CD4-positive, alpha-beta T cell (primary cell): ENCODE results near the gene PCDHA5. TPM values are rescaled to one million over a fixed set of nuclear protein-coding genes. Genes with fewer than 3 reads are reported as not detected.
"Not testable (repeated sequence)": the region's sequence is repeated elsewhere in the genome, so short reads cannot be mapped to it uniquely, and the experiment has no call there.

Source experiments
- ATAC-seq: fragments of 200-7000 bp; cut with Tn5 transposase; one replicate; pipeline ENCODE4 v1.10.0; 2022; ENCODE audit warnings: mild to moderate bottlenecking; ENCODE audit not compliant: poor library complexity
- CTCF ChIA-PET: fragments of 350-600 bp; sonication (Branson Sonifier 250); formaldehyde crosslinking; loops from one replicate; lab custom pipeline; 2021; ENCODE audit warnings: antibody characterized with exemption, inconsistent platforms; lab: Charles Lee
- POLR2A ChIA-PET: fragments of 350-600 bp; sonication (Branson Sonifier 250); formaldehyde crosslinking; loops from one replicate; lab custom pipeline; 2021; ENCODE audit warnings: antibody characterized with exemption, inconsistent platforms; lab: Charles Lee
- DNase-seq, 14 experiments: peaks; one replicate each; pipeline ENCODE4 v3.0.0-alpha.2; 2013 to 2020; ENCODE audit warnings: mixed read lengths in 2 of 14
- H3K27ac ChIP-seq, 2 donors: one replicate each; pipeline versions ENCODE4 v1.5.1 to v1.7.0; 2013; ENCODE audit warnings: low read length in 2 of 2, low read depth in 1 of 2, mild to moderate bottlenecking in 1 of 2
- H3K27me3 ChIP-seq, 2 experiments: 1 replicate in 1 of 2; 2 replicates in 1 of 2; pipeline versions ENCODE4 v1.6.1 to v1.7.0; 2013; ENCODE audit warnings: low read length in 2 of 2, control low read depth in 1 of 2, mild to moderate bottlenecking in 1 of 2, moderate library complexity in 1 of 2; ENCODE audit not compliant: insufficient read depth in 2 of 2, control insufficient read depth in 1 of 2
- H3K36me3 ChIP-seq: one replicate; pipeline ENCODE4 v1.6.1; 2013; ENCODE audit warnings: low read length, control low read depth; ENCODE audit not compliant: insufficient read depth
- H3K4me1 ChIP-seq: one replicate; pipeline ENCODE4 v1.6.1; 2013; ENCODE audit warnings: low read length, control low read depth; ENCODE audit not compliant: insufficient read depth
- H3K4me3 ChIP-seq: one replicate; pipeline ENCODE4 v1.5.1; 2013; ENCODE audit warnings: mild to moderate bottlenecking, low read length, moderate library complexity
- H3K9me3 ChIP-seq, 2 experiments: 1 replicate in 1 of 2; 2 replicates in 1 of 2; pipeline versions ENCODE4 v1.6.1 to v1.7.0; 2013; ENCODE audit warnings: low read length in 2 of 2, mild to moderate bottlenecking in 2 of 2, control low read depth in 1 of 2, moderate library complexity in 1 of 2; ENCODE audit not compliant: control insufficient read depth in 1 of 2, insufficient read depth in 1 of 2
- H3K27ac Mint-ChIP-seq: one replicate; pipeline ENCODE4 v1.8.0; 2020; ENCODE audit warnings: mixed read lengths
- H3K27me3 Mint-ChIP-seq: one replicate; pipeline ENCODE4 v1.8.0; 2021; ENCODE audit warnings: mixed read lengths
- H3K36me3 Mint-ChIP-seq: one replicate; pipeline ENCODE4 v1.8.0; 2021; ENCODE audit warnings: low read depth, mixed read lengths
- H3K4me1 Mint-ChIP-seq: one replicate; pipeline ENCODE4 v1.8.0; 2021; ENCODE audit warnings: low read depth, mixed read lengths
- H3K4me3 Mint-ChIP-seq: one replicate; pipeline ENCODE4 v1.8.0; 2020; ENCODE audit warnings: mild to moderate bottlenecking, mixed read lengths
- H3K9me3 Mint-ChIP-seq: one replicate; pipeline ENCODE4 v1.8.0; 2020; ENCODE audit warnings: mixed read lengths
- intact Hi-C, 2 experiments: fragments of 100-400 bp; cut with DNase I in 1 of 2; cut with micrococcal nuclease in 1 of 2; formaldehyde crosslinking; loops; one replicate each; pipeline versions ENCODE4 v1.15.1 to v1.9.0; 2023 to 2025; cut with DNase I, micrococcal nuclease
- total RNA-seq, 174 experiments: library from RNA in 2 of 174; stranded (reverse) in 2 of 174; gene quantifications; one replicate each; pipeline ENCODE4 v1.2.3 and lab custom pipeline; 2021 to 2026
- TF ChIP-seq, protein P1 (sequence below): fragments of 200-600 bp; IDR thresholded peaks from one replicate; pipeline ENCODE4 v1.8.0; 2022; ENCODE audit warnings: antibody characterized with exemption, mild to moderate bottlenecking

Gene PCDHA5
- total RNA-seq, 2 experiments from 2014 or later, result not detected

DNA sequence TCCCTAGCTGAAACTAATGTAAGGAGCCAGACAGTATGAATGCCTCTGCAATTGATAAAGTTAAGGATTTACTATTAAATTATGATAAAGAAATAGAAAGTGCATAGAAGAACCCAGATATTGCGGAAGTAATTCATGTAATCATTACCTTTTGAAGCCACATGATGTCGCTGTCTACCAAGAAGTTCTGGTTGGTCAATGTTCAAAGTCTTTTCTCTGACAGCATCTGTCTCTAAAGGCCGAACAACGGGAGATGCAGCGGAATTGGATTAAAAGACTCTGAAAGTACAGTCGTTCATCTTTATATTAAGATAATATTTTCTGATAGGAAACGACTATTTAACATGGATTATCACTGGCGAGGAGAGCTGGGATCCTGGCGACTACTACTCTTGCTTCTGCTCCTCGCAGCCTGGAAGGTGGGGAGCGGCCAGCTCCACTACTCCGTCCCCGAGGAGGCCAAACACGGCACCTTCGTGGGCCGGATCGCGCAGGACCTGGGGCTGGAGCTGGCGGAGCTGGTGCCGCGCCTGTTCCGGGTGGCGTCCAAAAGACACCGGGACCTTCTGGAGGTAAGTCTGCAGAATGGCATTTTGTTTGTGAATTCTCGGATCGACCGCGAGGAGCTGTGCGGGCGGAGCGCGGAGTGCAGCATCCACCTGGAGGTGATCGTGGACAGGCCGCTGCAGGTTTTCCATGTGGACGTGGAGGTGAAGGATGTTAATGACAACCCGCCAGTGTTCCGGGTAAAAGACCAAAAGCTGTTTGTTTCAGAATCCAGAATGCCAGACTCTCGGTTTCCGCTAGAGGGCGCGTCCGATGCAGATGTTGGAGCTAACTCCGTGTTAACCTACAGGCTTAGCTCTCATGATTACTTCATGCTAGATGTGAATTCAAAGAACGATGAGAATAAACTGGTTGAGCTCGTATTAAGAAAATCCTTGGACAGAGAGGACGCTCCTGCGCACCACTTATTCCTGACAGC lies 19.9 kb downstream of the PCDHA5 start, which contains the start of gene PCDHA8:
TSS of gene PCDHA8 (plus strand) at position 210 of the 985 bp plus-strand sequence. CDS start at position 345, 135 bp downstream.
- Histone ChIP-seq H3K36me3 (no peaks in the 10 kb centered on the region), H3K4me3 (no peak within 1 kb of the TSS), H3K27me3 (peaks cover 12 to 18% of the 10 kb centered on the region in 2 experiments), H3K27ac (no peak within 1 kb of the TSS), H3K4me1 (no peaks in the 10 kb centered on the region), H3K9me3 (peaks cover 14 to 31% of the 10 kb centered on the region in 2 experiments)
- POLR2A ChIA-PET, result no interaction called here
- Mint-ChIP-seq H3K36me3 (peaks cover 5% of the 10 kb centered on the region), H3K4me3 (no peak within 1 kb of the TSS), H3K4me1 (no peaks in the 10 kb centered on the region), H3K9me3 (peaks cover 13% of the 10 kb centered on the region), H3K27ac (no peak within 1 kb of the TSS), H3K27me3 (peaks cover 31% of the 10 kb centered on the region)
- CTCF ChIA-PET, result interaction anchor here (0.6 kb wide), 1 partner anchor 715 kb away, joined by 3 read pairs; no protein-coding TSS in a partner anchor
- TF ChIP-seq, protein P1, sequence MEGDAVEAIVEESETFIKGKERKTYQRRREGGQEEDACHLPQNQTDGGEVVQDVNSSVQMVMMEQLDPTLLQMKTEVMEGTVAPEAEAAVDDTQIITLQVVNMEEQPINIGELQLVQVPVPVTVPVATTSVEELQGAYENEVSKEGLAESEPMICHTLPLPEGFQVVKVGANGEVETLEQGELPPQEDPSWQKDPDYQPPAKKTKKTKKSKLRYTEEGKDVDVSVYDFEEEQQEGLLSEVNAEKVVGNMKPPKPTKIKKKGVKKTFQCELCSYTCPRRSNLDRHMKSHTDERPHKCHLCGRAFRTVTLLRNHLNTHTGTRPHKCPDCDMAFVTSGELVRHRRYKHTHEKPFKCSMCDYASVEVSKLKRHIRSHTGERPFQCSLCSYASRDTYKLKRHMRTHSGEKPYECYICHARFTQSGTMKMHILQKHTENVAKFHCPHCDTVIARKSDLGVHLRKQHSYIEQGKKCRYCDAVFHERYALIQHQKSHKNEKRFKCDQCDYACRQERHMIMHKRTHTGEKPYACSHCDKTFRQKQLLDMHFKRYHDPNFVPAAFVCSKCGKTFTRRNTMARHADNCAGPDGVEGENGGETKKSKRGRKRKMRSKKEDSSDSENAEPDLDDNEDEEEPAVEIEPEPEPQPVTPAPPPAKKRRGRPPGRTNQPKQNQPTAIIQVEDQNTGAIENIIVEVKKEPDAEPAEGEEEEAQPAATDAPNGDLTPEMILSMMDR, result no peak
- ATAC-seq (no peak), DNase-seq (peak in 1 of 14 experiments; percentile 5)
- intact Hi-C loops, result no loop called here

DNA sequence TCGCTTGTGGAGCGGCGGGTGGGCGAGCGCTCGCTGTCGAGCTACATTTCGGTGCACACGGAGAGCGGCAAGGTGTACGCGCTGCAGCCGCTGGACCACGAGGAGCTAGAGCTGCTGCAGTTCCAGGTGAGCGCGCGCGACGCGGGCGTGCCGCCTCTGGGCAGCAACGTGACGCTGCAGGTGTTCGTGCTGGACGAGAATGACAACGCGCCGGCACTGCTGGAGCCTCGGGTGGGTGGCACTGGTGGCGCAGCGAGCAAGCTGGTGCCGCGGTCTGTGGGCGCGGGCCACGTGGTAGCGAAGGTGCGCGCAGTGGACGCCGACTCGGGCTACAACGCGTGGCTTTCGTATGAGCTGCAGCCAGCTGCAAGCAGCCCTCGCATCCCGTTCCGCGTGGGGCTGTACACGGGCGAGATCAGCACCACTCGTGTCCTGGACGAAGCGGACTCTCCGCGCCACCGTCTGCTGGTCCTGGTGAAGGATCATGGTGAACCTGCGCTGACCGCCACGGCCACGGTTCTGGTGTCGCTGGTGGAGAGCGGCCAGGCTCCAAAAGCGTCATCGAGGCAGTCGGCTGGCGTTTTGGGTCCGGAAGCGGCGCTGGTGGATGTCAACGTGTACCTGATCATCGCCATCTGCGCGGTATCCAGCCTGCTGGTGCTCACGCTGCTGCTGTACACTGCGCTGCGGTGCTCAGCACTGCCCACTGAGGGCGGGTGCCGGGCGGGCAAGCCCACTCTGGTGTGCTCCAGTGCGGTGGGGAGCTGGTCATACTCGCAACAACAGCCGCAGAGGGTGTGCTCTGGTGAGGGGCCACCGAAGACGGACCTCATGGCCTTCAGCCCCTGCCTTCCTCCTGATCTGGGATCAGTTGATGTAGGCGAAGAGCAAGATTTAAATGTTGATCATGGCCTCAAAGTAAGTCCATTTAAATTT lies 21.7 kb downstream of the PCDHA5 start:
- no peak overlapping the region for H3K27ac ChIP-seq
- Mint-ChIP-seq H3K27me3 (peaks cover 42% of the 10 kb centered on the region), H3K4me3 (no peak overlapping the region), H3K27ac (no peak overlapping the region), H3K36me3 (peaks cover 5% of the 10 kb centered on the region), H3K9me3 (peaks cover 18% of the 10 kb centered on the region), H3K4me1 (no peaks in the 10 kb centered on the region)
- CTCF ChIA-PET, result no interaction called here
- peaks cover 12 to 26% of the 10 kb centered on the region in 2 experiments for H3K9me3 ChIP-seq
- no peak for ATAC-seq
- no peaks in the 10 kb centered on the region for H3K36me3 ChIP-seq
- no peaks in the 10 kb centered on the region for H3K4me1 ChIP-seq
- POLR2A ChIA-PET, result no interaction called here
- DNase-seq, result no peak
- H3K27me3 ChIP-seq, result peaks cover 17 to 25% of the 10 kb centered on the region in 2 experiments
- TF ChIP-seq, protein P1, result no peak
- no peak overlapping the region for H3K4me3 ChIP-seq
- intact Hi-C loops, result no loop called here

GRCh38 chr5:140848139-140849102 lies 27.0 kb downstream of the PCDHA5 start, which contains the start of gene PCDHA9:
TSS of gene PCDHA9 (plus strand) at chr5:140848382. CDS start at chr5:140848496, 114 bp downstream.
- H3K36me3 Mint-ChIP-seq, H3K9me3 Mint-ChIP-seq, H3K4me3 Mint-ChIP-seq, H3K27ac ChIP-seq, DNase-seq, H3K4me1 Mint-ChIP-seq, H3K4me1 ChIP-seq, CTCF ChIA-PET, ATAC-seq, intact Hi-C loops, H3K36me3 ChIP-seq, H3K4me3 ChIP-seq, H3K27ac Mint-ChIP-seq, POLR2A ChIA-PET: not testable (repeated sequence)
- H3K27me3 ChIP-seq, result peaks cover 15 to 18% of the 10 kb centered on the region in 2 experiments
- peaks cover 7 to 29% of the 10 kb centered on the region in 2 experiments for H3K9me3 ChIP-seq
- peaks cover 36% of the 10 kb centered on the region for H3K27me3 Mint-ChIP-seq

- H3K4me3 ChIP-seq, H3K27ac Mint-ChIP-seq, H3K4me3 Mint-ChIP-seq, H3K9me3 Mint-ChIP-seq, H3K4me1 ChIP-seq, POLR2A ChIA-PET, intact Hi-C loops, H3K4me1 Mint-ChIP-seq, H3K36me3 Mint-ChIP-seq, H3K36me3 ChIP-seq, ATAC-seq, DNase-seq, CTCF ChIA-PET, H3K27ac ChIP-seq: not testable (repeated sequence)
- Histone ChIP-seq H3K27me3 (peaks cover 20 to 25% of the 10 kb centered on the region in 2 experiments), H3K9me3 (peaks cover 9 to 28% of the 10 kb centered on the region in 2 experiments)
- H3K27me3 Mint-ChIP-seq, result peaks cover 38% of the 10 kb centered on the region
Observed at GRCh38 chr5:140849831-140850634, 28.6 kb downstream of the PCDHA5 start.
